Psoas muscle (tissue), 8 donors: ENCODE measurements around the gene MMP11. TPM values are rescaled to one million over a fixed set of nuclear protein-coding genes. Genes with fewer than 3 reads are reported as not detected.

Experiments used
- ATAC-seq, 4 donors: fragments of 200-7000 bp; cut with Tn5 transposase; one replicate each; pipeline ENCODE4 v1.9.1; 2020; ENCODE audit warnings: moderate library complexity in 3 of 4, mild to moderate bottlenecking in 2 of 4
- DNase-seq, 2 donors: peaks; one replicate each; pipeline ENCODE4 v3.0.0-alpha.2; 2020
- H3K27ac ChIP-seq: fragments of 200-600 bp; one replicate; pipeline ENCODE4 v1.8.0; 2022
- H3K27me3 ChIP-seq, 3 donors: fragments of 200-600 bp in 1 of 3; one replicate each; pipeline versions ENCODE4 v1.6.1 to v1.8.0; 2013 to 2022; ENCODE audit warnings: low read length in 2 of 3, mild to moderate bottlenecking in 2 of 3, moderate library complexity in 1 of 3; ENCODE audit not compliant: insufficient read depth in 3 of 3
- H3K36me3 ChIP-seq, 2 donors: fragments of 200-600 bp in 1 of 2; one replicate each; pipeline versions ENCODE4 v1.6.1 to v1.8.0; 2013 to 2022; ENCODE audit warnings: low read depth in 1 of 2, mild to moderate bottlenecking in 1 of 2, moderate library complexity in 1 of 2; ENCODE audit not compliant: insufficient read depth in 1 of 2
- H3K4me1 ChIP-seq: fragments of 200-600 bp; one replicate; pipeline ENCODE4 v1.8.0; 2022
- H3K4me3 ChIP-seq: fragments of 200-600 bp; one replicate; pipeline ENCODE4 v1.8.0; 2022; ENCODE audit warnings: mild to moderate bottlenecking
- H3K9me3 ChIP-seq: fragments of 200-600 bp; one replicate; pipeline ENCODE4 v1.8.0; 2022
- WGBS, 3 donors: extraction: QIAGEN DNeasy Blood & Tissue Kit; methylation state at CpG; one replicate each; pipeline versions ENCODE4 v1.1.6 to v1.1.7; 2013; 5-methylcytosine and 5-hydroxymethylcytosine counted together
- intact Hi-C, 2 donors: fragments of 100-400 bp; cut with DNase I; formaldehyde crosslinking; loops; one replicate each; pipeline versions ENCODE4 v1.11.0 to v1.14.2; 2022
- polyA plus RNA-seq, 3 donors: library from polyadenylated mRNA; stranded (reverse); fragments of 200-250 nt; gene quantifications; one replicate each; pipeline ENCODE4 v1.2.3, GENCODE V29; 2013
- total RNA-seq, 4 donors: library from RNA; stranded (reverse); fragmentation: NEBNext Ultra II Directional in 2 of 4; extraction: Animal tissue kit (Norgen Biotek cat#: 25700) in 2 of 4; gene quantifications; one replicate each; pipeline versions ENCODE4 v1.2.1 to v1.2.4, GENCODE V29; 2021 to 2023
- TF ChIP-seq, protein P1 (sequence below): fragments of 200-600 bp; IDR thresholded peaks from one replicate; pipeline ENCODE4 v1.8.0; 2022; ENCODE audit warnings: antibody characterized with exemption
- donor health status: healthy with polysubstance abuse.
- donor health status: DM: no; HTN: no; CAD: no; lungs with moderate emphysema.
- donor health status: Bipolar disorder and iron deficiency.
- donor health status: healthy.
- donor health status: DM: yes; HTN: yes; CAD: no.
- donor health status: DM: no; HTN: no; CAD: no.
- donor health status: DM: no; HTN: no; CAD: no.
- donor health status: DM: yes; HTN: yes; CAD: no.

MMP11 gene
- total and polyA plus RNA-seq, 7 donors, result 0.35 to 2.9 (median 1.3) TPM

DNA sequence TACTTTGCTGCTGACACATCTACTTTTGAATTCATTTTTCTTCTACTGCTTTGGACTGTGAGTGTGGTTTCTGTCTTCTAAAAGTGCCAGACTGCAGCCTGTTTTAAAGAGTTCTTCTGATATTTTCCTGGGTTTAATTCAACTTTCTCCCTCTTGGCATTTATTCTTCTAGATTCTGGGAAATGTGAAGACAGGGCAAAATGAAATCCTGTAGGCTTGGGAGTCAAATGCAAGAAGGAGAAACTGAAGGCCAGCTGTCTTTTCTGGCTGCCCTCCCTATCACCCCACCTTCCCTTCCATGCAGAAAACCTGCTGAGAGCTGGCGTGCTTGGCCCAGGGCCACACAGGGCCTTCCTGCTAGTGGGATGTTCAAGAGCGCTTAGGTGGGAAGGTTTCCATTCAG is 29.3 kb upstream of the MMP11 start:
- Histone ChIP-seq H3K36me3 (peaks cover 5 to 22% of the 10 kb centered on the region in 2 donors), H3K9me3 (no peaks in the 10 kb centered on the region), H3K4me3 (no peak overlapping the region), H3K27ac (peak overlapping the region; percentile 87), H3K4me1 (peaks cover 17% of the 10 kb centered on the region), H3K27me3 (no peaks in the 10 kb centered on the region)
- DNase-seq (peak; percentile 66 to 90), ATAC-seq (peak; percentile 43 to 67 (median 59))
- TF ChIP-seq, protein P1, sequence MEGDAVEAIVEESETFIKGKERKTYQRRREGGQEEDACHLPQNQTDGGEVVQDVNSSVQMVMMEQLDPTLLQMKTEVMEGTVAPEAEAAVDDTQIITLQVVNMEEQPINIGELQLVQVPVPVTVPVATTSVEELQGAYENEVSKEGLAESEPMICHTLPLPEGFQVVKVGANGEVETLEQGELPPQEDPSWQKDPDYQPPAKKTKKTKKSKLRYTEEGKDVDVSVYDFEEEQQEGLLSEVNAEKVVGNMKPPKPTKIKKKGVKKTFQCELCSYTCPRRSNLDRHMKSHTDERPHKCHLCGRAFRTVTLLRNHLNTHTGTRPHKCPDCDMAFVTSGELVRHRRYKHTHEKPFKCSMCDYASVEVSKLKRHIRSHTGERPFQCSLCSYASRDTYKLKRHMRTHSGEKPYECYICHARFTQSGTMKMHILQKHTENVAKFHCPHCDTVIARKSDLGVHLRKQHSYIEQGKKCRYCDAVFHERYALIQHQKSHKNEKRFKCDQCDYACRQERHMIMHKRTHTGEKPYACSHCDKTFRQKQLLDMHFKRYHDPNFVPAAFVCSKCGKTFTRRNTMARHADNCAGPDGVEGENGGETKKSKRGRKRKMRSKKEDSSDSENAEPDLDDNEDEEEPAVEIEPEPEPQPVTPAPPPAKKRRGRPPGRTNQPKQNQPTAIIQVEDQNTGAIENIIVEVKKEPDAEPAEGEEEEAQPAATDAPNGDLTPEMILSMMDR, result no peak
- WGBS, 3 donors, result 35 to 53% (median 50%) methylated on average over 2 of the region's 2 CpGs
- intact Hi-C loops, result loop anchor here in 1 of 2 donors (5.0 kb wide), 2 partner anchors 56 to 529 kb away; partner anchors contain the start of gene SPECC1L

- no peaks in the 10 kb centered on the region for H3K9me3 ChIP-seq
- no peak for ATAC-seq
- WGBS, 3 donors, result 83 to 90% (median 89%) methylated on average over 13 of the region's 13 CpGs
- H3K27ac ChIP-seq, result peak overlapping the region; percentile 87
- peaks cover 5 to 22% of the 10 kb centered on the region in 2 donors for H3K36me3 ChIP-seq
- no peak for DNase-seq
- no peak overlapping the region for H3K4me3 ChIP-seq
- peaks cover 17% of the 10 kb centered on the region for H3K4me1 ChIP-seq
- H3K27me3 ChIP-seq, result no peaks in the 10 kb centered on the region
- TF ChIP-seq, protein P1, result no peak
- intact Hi-C loops, result loop anchor here in 1 of 2 donors (5.0 kb wide), 2 partner anchors 57 to 528 kb away; partner anchors contain the start of gene SPECC1L
Observed at GRCh38 chr22:23744001-23744400, 28.6 kb upstream of the MMP11 start.

DNA sequence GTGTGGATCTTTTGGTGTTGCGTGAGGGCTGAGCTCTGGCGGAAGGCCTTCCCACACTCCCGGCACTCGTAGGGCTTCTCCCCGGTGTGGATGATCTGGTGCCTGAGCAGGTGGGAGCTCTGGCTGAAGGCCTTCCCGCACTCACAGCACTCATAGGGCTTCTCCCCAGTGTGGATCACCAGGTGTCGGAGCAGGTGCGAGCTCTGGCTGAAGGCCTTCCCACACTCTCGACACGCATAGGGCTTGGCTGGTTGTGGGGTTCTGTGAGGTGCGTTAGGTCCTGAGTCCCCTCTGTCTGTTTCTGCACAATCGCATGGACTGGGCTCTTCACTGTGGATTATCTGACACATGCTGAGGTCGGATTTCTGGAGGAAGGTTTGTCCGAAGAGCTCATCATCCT is 28.2 kb upstream of the MMP11 start:
- TF ChIP-seq, protein P1, result no peak
- H3K36me3 ChIP-seq, result peaks cover 5 to 22% of the 10 kb centered on the region in 2 donors
- 90 to 91% (median 90%) methylated on average over 14 of the region's 14 CpGs for WGBS, 3 donors
- ATAC-seq (no peak), DNase-seq (no peak)
- H3K27ac ChIP-seq, result no peak overlapping the region
- H3K4me3 ChIP-seq, result no peak overlapping the region
- no peaks in the 10 kb centered on the region for H3K27me3 ChIP-seq
- H3K9me3 ChIP-seq, result no peaks in the 10 kb centered on the region
- H3K4me1 ChIP-seq, result peaks cover 17% of the 10 kb centered on the region
- intact Hi-C loops, result loop anchor here in 1 of 2 donors (5.0 kb wide), 2 partner anchors 57 to 528 kb away; partner anchors contain the start of gene SPECC1L

GRCh38 chr22:23745791-23746190 is 26.9 kb upstream of the MMP11 start:
- ATAC-seq (no peak), DNase-seq (no peak)
- Histone ChIP-seq H3K36me3 (peaks cover 5 to 22% of the 10 kb centered on the region in 2 donors), H3K27me3 (no peaks in the 10 kb centered on the region), H3K4me1 (peaks cover 26% of the 10 kb centered on the region), H3K27ac (no peak overlapping the region), H3K9me3 (no peaks in the 10 kb centered on the region), H3K4me3 (no peak overlapping the region)
- WGBS, 3 donors, result 85 to 93% (median 87%) methylated on average over 6 of the region's 6 CpGs
- intact Hi-C loops, result loop anchor here in 1 of 2 donors (5.0 kb wide), 1 partner anchor 68 kb away; no protein-coding TSS in a partner anchor
- TF ChIP-seq, protein P1, result no peak
